IPS-20b (cell line): Measurements from ENCODE around the gene CACNB2.

Source experiments
- H3K27ac ChIP-seq: one replicate; pipeline ENCODE4 v1.5.1; 2013; ENCODE audit warnings: low read length
- H3K27me3 ChIP-seq: 2 replicates; pipeline ENCODE4 v1.6.1; 2013; ENCODE audit warnings: mild to moderate bottlenecking, low read length, inconsistent platforms; ENCODE audit not compliant: insufficient read depth
- H3K36me3 ChIP-seq: 2 replicates; pipeline ENCODE4 v1.6.1; 2013; ENCODE audit warnings: low read depth, mild to moderate bottlenecking, inconsistent platforms, low read length, moderate library complexity; ENCODE audit not compliant: insufficient read depth
- H3K4me1 ChIP-seq: 2 replicates; pipeline ENCODE4 v1.6.1; 2013; ENCODE audit warnings: mild to moderate bottlenecking, control low read depth, inconsistent platforms, low read length, moderate library complexity; ENCODE audit not compliant: insufficient read depth
- H3K4me3 ChIP-seq: 2 replicates; pipeline ENCODE4 v1.5.1; 2013; ENCODE audit warnings: mild to moderate bottlenecking, low read length, inconsistent platforms
- H3K9ac ChIP-seq: 2 replicates; pipeline ENCODE4 v1.6.1; 2013; ENCODE audit warnings: low read depth, mild to moderate bottlenecking, inconsistent platforms, low read length, moderate library complexity
- H3K9me3 ChIP-seq: 2 replicates; pipeline ENCODE4 v1.6.1; 2013; ENCODE audit warnings: mild to moderate bottlenecking, low read depth, low read length, inconsistent platforms; ENCODE audit not compliant: insufficient read depth

The CACNB2 gene

DNA sequence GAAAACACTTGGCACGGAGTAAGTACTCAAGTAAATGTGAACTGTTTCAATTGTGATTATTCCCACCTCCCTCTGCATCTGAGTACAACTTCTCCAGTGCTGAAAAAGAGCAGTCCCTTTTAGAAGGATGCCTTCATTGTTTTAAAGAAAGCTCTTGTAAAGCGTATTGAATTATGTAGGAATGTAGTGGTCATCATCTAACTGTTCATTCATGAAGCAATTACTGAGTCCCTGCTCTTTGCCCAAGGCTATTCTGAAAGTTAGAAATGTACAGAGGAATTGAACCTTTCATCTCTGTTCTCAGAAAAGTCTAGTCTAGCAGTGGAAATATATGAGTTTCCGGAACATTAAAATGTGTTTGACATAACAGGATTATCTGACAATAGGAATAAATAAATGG lies 127.8 kb downstream of the CACNB2 start:
- no peak overlapping the region for H3K9ac ChIP-seq
- H3K27ac ChIP-seq: no peak overlapping the region
- H3K9me3 ChIP-seq: no peaks in the 10 kb centered on the region
- no peaks in the 10 kb centered on the region for H3K27me3 ChIP-seq
- no peak overlapping the region for H3K4me3 ChIP-seq
- no peaks in the 10 kb centered on the region for H3K36me3 ChIP-seq
- H3K4me1 ChIP-seq: no peaks in the 10 kb centered on the region

GRCh38 chr10:18271491-18271890 lies 131.3 kb downstream of the CACNB2 start:
- no peak overlapping the region for H3K9ac ChIP-seq
- H3K36me3 ChIP-seq: no peaks in the 10 kb centered on the region
- no peaks in the 10 kb centered on the region for H3K9me3 ChIP-seq
- H3K27me3 ChIP-seq: no peaks in the 10 kb centered on the region
- H3K4me3 ChIP-seq: no peak overlapping the region
- no peak overlapping the region for H3K27ac ChIP-seq
- H3K4me1 ChIP-seq: no peaks in the 10 kb centered on the region

- Histone ChIP-seq H3K9ac (no peak overlapping the region), H3K4me3 (no peak overlapping the region), H3K4me1 (no peaks in the 10 kb centered on the region), H3K27me3 (no peaks in the 10 kb centered on the region), H3K36me3 (no peaks in the 10 kb centered on the region), H3K9me3 (no peaks in the 10 kb centered on the region), H3K27ac (no peak overlapping the region)
These were observed 132.8 kb downstream of the CACNB2 start for GRCh38 chr10:18273039-18273438.

DNA sequence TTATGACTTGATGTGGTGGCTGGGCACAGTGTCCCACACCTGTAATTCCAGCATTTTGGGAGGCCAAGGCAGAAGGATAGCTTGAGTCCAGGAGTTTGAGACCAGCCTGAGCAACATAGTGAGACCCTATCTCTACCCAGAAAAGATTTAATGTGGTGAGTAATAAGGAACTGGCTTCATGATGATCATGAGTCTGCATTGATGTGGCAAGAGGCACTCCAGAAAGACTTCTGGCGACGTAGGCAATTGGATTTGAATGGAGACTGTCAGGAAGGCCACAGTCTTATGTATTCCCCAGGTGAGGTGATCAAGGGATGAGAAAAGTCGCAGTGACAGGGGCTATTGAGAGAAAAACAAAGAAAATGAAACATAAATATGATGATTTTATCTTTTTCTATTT lies 138.0 kb downstream of the CACNB2 start:
- Histone ChIP-seq H3K4me1 (no peaks in the 10 kb centered on the region), H3K9ac (no peak overlapping the region), H3K27me3 (no peaks in the 10 kb centered on the region), H3K36me3 (no peaks in the 10 kb centered on the region), H3K9me3 (no peaks in the 10 kb centered on the region), H3K27ac (no peak overlapping the region), H3K4me3 (no peak overlapping the region)

DNA sequence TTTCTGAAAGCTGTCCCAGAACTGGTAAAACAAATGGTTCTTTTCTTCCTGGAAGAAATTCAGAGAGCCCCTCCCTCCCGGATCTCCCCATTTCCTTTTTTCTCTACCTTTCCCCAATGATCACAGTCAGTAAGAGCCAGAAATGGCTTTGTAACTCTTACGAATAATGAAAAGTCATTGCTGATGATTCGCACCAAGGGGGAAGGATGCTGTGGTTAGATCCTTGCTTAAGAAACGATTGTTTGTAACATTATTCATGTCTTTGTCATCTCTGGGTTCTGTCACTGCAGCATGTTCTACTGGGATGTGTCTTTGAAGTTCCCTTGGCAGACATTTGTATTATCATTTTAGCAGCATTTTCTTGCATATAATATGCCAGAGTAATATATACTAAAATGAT lies 138.9 kb downstream of the CACNB2 start:
- no peaks in the 10 kb centered on the region for H3K9me3 ChIP-seq
- no peaks in the 10 kb centered on the region for H3K27me3 ChIP-seq
- H3K27ac ChIP-seq: no peak overlapping the region
- no peaks in the 10 kb centered on the region for H3K36me3 ChIP-seq
- H3K4me1 ChIP-seq: no peaks in the 10 kb centered on the region
- H3K4me3 ChIP-seq: no peak overlapping the region
- no peak overlapping the region for H3K9ac ChIP-seq

- Histone ChIP-seq H3K9ac (no peak overlapping the region), H3K27me3 (no peaks in the 10 kb centered on the region), H3K4me1 (no peaks in the 10 kb centered on the region), H3K27ac (no peak overlapping the region), H3K4me3 (no peak overlapping the region), H3K9me3 (no peaks in the 10 kb centered on the region), H3K36me3 (no peaks in the 10 kb centered on the region)
These were observed 141.9 kb downstream of the CACNB2 start for GRCh38 chr10:18282094-18282493.

- H3K4me3 ChIP-seq: no peak overlapping the region
- no peaks in the 10 kb centered on the region for H3K27me3 ChIP-seq
- H3K36me3 ChIP-seq: no peaks in the 10 kb centered on the region
- no peak overlapping the region for H3K27ac ChIP-seq
- H3K9me3 ChIP-seq: no peaks in the 10 kb centered on the region
- H3K4me1 ChIP-seq: no peaks in the 10 kb centered on the region
- no peak overlapping the region for H3K9ac ChIP-seq
These were observed 150.6 kb downstream of the CACNB2 start for GRCh38 chr10:18290651-18291313.

GRCh38 chr10:18293536-18294510 lies 153.6 kb downstream of the CACNB2 start:
- Histone ChIP-seq H3K27ac (no peak overlapping the region), H3K4me3 (no peak overlapping the region), H3K9me3 (no peaks in the 10 kb centered on the region), H3K27me3 (no peaks in the 10 kb centered on the region), H3K36me3 (no peaks in the 10 kb centered on the region), H3K9ac (no peak overlapping the region), H3K4me1 (no peaks in the 10 kb centered on the region)

DNA sequence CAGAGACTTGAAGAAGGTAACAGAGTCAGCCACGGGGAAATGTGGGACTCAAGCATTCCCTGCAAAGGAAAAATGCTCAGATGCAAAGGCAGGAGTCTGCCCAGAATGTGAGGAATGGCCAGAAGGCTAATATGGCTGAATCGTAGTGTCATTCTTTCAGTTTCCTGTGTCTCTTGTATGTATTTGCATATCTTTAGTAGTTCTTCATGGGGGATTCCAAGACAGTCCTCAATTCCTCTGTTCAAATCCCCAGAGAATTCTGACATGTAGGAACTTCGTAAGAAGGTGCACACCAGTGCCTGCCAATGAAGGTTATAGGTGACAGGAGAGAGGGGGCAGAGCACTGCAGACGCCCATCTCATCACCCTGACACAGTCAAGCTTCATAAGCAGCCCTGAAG lies 154.4 kb downstream of the CACNB2 start:
- no peak overlapping the region for H3K4me3 ChIP-seq
- H3K36me3 ChIP-seq: no peaks in the 10 kb centered on the region
- H3K27me3 ChIP-seq: no peaks in the 10 kb centered on the region
- no peak overlapping the region for H3K27ac ChIP-seq
- no peaks in the 10 kb centered on the region for H3K9me3 ChIP-seq
- no peak overlapping the region for H3K9ac ChIP-seq
- H3K4me1 ChIP-seq: no peaks in the 10 kb centered on the region

DNA sequence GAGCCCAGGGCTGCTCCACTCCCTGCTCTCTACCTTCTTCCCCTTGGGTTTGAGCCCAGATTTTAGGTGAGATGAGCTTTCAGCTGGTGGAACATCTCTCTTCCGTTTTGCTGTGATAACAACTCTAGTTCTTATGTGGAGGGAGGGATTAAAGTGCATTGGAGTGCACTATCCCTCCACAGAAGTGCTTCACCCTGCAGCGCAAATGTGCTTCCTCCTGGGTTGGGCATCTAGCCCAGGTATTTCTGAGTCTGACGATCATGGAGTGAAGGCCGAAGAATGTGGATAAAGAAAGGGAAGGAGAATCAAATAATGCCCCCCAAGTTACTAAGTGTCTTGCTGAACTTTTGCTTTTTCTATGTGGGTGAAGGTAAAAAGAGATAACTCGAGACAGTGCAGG lies 157.4 kb downstream of the CACNB2 start:
- no peak overlapping the region for H3K9ac ChIP-seq
- H3K4me1 ChIP-seq: no peaks in the 10 kb centered on the region
- no peaks in the 10 kb centered on the region for H3K36me3 ChIP-seq
- no peak overlapping the region for H3K27ac ChIP-seq
- H3K4me3 ChIP-seq: no peak overlapping the region
- no peaks in the 10 kb centered on the region for H3K9me3 ChIP-seq
- no peaks in the 10 kb centered on the region for H3K27me3 ChIP-seq

DNA sequence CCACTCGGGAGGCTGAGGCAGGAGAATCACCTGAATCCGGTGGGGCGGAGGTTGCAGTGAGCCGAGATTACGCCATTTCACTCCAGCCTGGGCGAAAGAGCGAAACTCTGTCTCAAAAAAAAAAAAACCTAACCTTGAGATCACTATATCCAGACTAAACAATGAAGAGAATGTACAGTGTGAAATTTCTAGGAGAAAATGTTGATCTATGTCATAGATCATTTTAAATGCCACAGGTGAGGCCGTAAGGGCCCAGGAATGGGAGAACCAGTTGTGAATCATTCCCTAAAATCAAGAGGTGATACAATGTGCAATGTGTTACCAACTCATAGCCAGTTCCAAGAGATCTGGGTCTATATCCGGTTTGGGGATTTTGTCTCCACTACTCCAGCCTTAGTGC lies 158.0 kb downstream of the CACNB2 start:
- no peaks in the 10 kb centered on the region for H3K36me3 ChIP-seq
- no peak overlapping the region for H3K4me3 ChIP-seq
- H3K27ac ChIP-seq: no peak overlapping the region
- no peaks in the 10 kb centered on the region for H3K4me1 ChIP-seq
- no peaks in the 10 kb centered on the region for H3K27me3 ChIP-seq
- no peaks in the 10 kb centered on the region for H3K9me3 ChIP-seq
- H3K9ac ChIP-seq: no peak overlapping the region
